Activated naive CD4-positive, alpha-beta T cell treated with anti-CD3 and anti-CD28 coated beads, Interleukin-2, amount 50 U/mL, for 24 hours (primary cell): ENCODE measurements around the gene ANO3.

Experiments
- H3K27ac Mint-ChIP-seq: one replicate; pipeline ENCODE4 v1.8.0; 2021; ENCODE audit warnings: mild to moderate bottlenecking, mixed read lengths
- H3K27me3 Mint-ChIP-seq: one replicate; pipeline ENCODE4 v1.8.0; 2021; ENCODE audit warnings: mixed read lengths
- H3K36me3 Mint-ChIP-seq: one replicate; pipeline ENCODE4 v1.8.0; 2021; ENCODE audit warnings: mixed read lengths
- H3K4me1 Mint-ChIP-seq: one replicate; pipeline ENCODE4 v1.8.0; 2021; ENCODE audit warnings: mixed read lengths
- H3K4me3 Mint-ChIP-seq: one replicate; pipeline ENCODE4 v1.8.0; 2021; ENCODE audit warnings: mild to moderate bottlenecking, mixed read lengths
- H3K9me3 Mint-ChIP-seq: one replicate; pipeline ENCODE4 v1.8.0; 2021; ENCODE audit warnings: mixed read lengths

Gene ANO3

DNA sequence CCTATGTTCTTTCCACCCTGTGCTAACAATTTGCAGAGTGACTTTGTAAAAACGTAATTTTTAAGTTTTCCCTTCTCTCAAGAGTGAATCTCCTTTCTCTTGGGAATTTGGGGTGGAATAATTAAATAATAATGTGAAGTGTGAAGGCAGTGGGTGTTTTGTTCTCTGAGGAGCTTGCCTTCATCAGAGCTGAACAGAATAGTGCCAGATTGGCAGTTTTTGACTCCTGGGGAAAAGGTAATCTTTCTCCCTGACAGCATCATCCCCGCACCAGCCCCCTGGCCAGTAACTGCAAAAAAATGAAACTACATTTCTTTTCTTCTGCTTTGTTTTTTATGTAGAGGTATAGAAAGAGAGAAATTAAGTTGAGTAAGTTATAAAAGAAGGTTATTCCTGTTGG lies 180.3 kb downstream of the ANO3 start:
- Mint-ChIP-seq H3K4me1 (no peaks in the 10 kb centered on the region), H3K27me3 (no peaks in the 10 kb centered on the region), H3K27ac (no peak overlapping the region), H3K36me3 (no peaks in the 10 kb centered on the region), H3K4me3 (no peak overlapping the region), H3K9me3 (peaks cover 6% of the 10 kb centered on the region)

DNA sequence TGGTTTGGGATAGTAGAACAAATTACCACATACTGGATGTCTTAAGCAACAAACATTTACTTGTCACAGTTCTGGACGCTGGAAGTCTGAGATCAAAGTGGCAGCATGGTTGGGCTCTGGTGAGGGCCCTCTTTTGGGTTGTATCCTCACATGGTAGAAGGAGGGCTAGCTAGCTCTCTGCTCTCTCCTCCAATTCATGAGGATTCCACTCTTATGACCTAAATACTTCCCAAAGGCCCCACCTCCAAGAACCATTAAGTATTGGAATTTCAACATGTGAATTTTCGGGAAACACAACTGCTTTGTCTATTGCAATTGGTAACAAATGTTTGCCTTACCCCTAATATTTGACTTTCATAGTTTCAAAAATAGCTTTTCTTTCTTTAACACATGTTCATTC lies 187.5 kb downstream of the ANO3 start:
- H3K4me1 Mint-ChIP-seq = no peaks in the 10 kb centered on the region
- no peak overlapping the region for H3K27ac Mint-ChIP-seq
- H3K9me3 Mint-ChIP-seq = peaks cover 3% of the 10 kb centered on the region
- H3K27me3 Mint-ChIP-seq = no peaks in the 10 kb centered on the region
- H3K36me3 Mint-ChIP-seq = no peaks in the 10 kb centered on the region
- H3K4me3 Mint-ChIP-seq = no peak overlapping the region

GRCh38 chr11:26522912-26523610 lies 191.1 kb downstream of the ANO3 start:
- no peak overlapping the region for H3K4me3 Mint-ChIP-seq
- peaks cover 3% of the 10 kb centered on the region for H3K9me3 Mint-ChIP-seq
- H3K4me1 Mint-ChIP-seq = no peaks in the 10 kb centered on the region
- H3K27me3 Mint-ChIP-seq = no peaks in the 10 kb centered on the region
- no peaks in the 10 kb centered on the region for H3K36me3 Mint-ChIP-seq
- H3K27ac Mint-ChIP-seq = no peak overlapping the region

DNA sequence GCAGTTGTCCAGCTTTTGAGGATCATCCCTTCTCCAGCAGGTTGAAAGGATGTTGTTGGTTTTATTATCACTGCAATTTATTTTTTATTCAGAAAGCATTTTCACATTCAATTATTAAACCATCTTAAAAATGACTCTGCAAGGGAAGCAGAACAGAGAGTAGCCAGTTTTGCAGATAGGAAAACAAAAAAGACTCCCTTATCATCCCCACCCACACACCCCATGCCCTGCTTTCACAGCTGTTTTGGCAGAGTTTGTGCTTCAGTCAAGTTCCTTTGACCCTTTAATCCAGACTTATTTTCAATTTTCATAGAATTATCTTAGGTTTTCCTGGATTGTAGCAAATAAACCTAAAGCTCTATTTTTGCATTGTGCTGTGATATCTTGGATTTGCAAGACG lies 195.8 kb downstream of the ANO3 start:
- H3K9me3 Mint-ChIP-seq = no peaks in the 10 kb centered on the region
- no peak overlapping the region for H3K27ac Mint-ChIP-seq
- no peaks in the 10 kb centered on the region for H3K36me3 Mint-ChIP-seq

GRCh38 chr11:26537341-26537740 lies 205.4 kb downstream of the ANO3 start:
- no peaks in the 10 kb centered on the region for H3K4me1 Mint-ChIP-seq
- no peaks in the 10 kb centered on the region for H3K36me3 Mint-ChIP-seq
- H3K27me3 Mint-ChIP-seq = no peaks in the 10 kb centered on the region
- H3K4me3 Mint-ChIP-seq = no peak overlapping the region
- peaks cover 7% of the 10 kb centered on the region for H3K9me3 Mint-ChIP-seq
- H3K27ac Mint-ChIP-seq = no peak overlapping the region

More for the DNA sequence above, 195.8 kb downstream of the ANO3 start:
- H3K27me3 Mint-ChIP-seq = no peaks in the 10 kb centered on the region
- H3K4me3 Mint-ChIP-seq = no peak overlapping the region
- H3K4me1 Mint-ChIP-seq = no peaks in the 10 kb centered on the region

DNA sequence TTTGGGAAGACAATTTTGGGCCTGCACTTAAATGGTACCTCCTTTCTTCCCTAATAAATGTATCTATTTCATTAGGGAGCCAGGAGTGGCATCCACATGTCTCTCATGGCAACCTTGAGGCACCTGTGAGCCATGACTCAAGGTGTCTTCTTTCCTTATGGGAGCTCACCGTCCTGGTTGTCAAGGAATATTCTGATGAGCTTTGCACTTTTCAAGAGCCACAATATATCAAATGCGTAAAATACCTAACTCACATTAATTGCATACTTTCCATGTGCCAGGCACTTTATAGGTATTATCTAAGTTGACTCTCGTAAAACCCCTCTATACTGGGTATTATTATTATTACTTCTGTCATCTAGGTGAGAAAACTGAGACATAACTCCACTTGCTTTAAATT lies 207.6 kb downstream of the ANO3 start:
- Mint-ChIP-seq H3K4me1 (no peaks in the 10 kb centered on the region), H3K9me3 (peaks cover 7% of the 10 kb centered on the region), H3K27ac (no peak overlapping the region), H3K36me3 (no peaks in the 10 kb centered on the region), H3K4me3 (no peak overlapping the region), H3K27me3 (no peaks in the 10 kb centered on the region)

GRCh38 chr11:26541870-26542269 lies 209.9 kb downstream of the ANO3 start:
- Mint-ChIP-seq H3K27me3 (no peaks in the 10 kb centered on the region), H3K4me3 (no peak overlapping the region), H3K4me1 (no peaks in the 10 kb centered on the region), H3K9me3 (peaks cover 7% of the 10 kb centered on the region), H3K36me3 (no peaks in the 10 kb centered on the region), H3K27ac (no peak overlapping the region)

GRCh38 chr11:26549176-26549575 lies 217.2 kb downstream of the ANO3 start:
- Mint-ChIP-seq H3K27me3 (no peaks in the 10 kb centered on the region), H3K4me1 (no peaks in the 10 kb centered on the region), H3K9me3 (peaks cover 5% of the 10 kb centered on the region)

GRCh38 chr11:26550022-26550421 lies 218.1 kb downstream of the ANO3 start:
- Mint-ChIP-seq H3K4me1 (no peaks in the 10 kb centered on the region), H3K27me3 (no peaks in the 10 kb centered on the region), H3K9me3 (peaks cover 5% of the 10 kb centered on the region), H3K4me3 (no peak overlapping the region), H3K36me3 (no peaks in the 10 kb centered on the region), H3K27ac (no peak overlapping the region)

More at GRCh38 chr11:26549176-26549575, 217.2 kb downstream of the ANO3 start:
- H3K4me3 Mint-ChIP-seq = no peak overlapping the region
- no peaks in the 10 kb centered on the region for H3K36me3 Mint-ChIP-seq
- no peak overlapping the region for H3K27ac Mint-ChIP-seq

GRCh38 chr11:26551186-26551801 lies 219.4 kb downstream of the ANO3 start:
- Mint-ChIP-seq H3K9me3 (peaks cover 5% of the 10 kb centered on the region), H3K4me3 (no peak overlapping the region), H3K27ac (no peak overlapping the region), H3K36me3 (no peaks in the 10 kb centered on the region), H3K4me1 (no peaks in the 10 kb centered on the region), H3K27me3 (no peaks in the 10 kb centered on the region)

DNA sequence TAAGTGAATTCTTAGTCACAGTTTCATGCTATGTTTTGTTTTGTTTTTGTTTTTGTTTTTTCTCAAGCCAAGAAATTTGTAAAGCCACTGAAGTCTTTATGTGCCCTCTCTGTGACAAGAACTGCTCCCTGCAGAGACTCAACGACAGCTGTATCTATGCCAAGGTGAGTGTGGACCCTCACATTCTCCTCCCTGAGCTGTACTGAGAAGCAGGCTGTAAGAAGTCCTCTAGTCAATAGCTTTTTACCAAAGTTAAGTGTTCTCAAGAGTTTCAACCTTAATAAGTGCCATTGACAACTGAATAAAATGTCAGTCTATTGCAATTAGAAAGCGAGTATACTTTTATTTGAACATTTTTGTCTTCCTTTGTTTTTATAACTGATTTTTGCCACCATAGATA lies 221.3 kb downstream of the ANO3 start:
- Mint-ChIP-seq H3K4me1 (no peaks in the 10 kb centered on the region), H3K36me3 (no peaks in the 10 kb centered on the region), H3K27ac (no peak overlapping the region), H3K9me3 (peaks cover 5% of the 10 kb centered on the region), H3K27me3 (no peaks in the 10 kb centered on the region), H3K4me3 (no peak overlapping the region)

- Mint-ChIP-seq H3K36me3 (no peaks in the 10 kb centered on the region), H3K27me3 (no peaks in the 10 kb centered on the region)
Measured at GRCh38 chr11:26554455-26554854, 222.5 kb downstream of the ANO3 start.

GRCh38 chr11:26556582-26556981 lies 224.7 kb downstream of the ANO3 start:
- no peak overlapping the region for H3K4me3 Mint-ChIP-seq
- peaks cover 5% of the 10 kb centered on the region for H3K9me3 Mint-ChIP-seq
- H3K36me3 Mint-ChIP-seq = no peaks in the 10 kb centered on the region
- no peak overlapping the region for H3K27ac Mint-ChIP-seq
- H3K4me1 Mint-ChIP-seq = no peaks in the 10 kb centered on the region
- H3K27me3 Mint-ChIP-seq = no peaks in the 10 kb centered on the region

More at GRCh38 chr11:26554455-26554854, 222.5 kb downstream of the ANO3 start:
- Mint-ChIP-seq H3K4me1 (no peaks in the 10 kb centered on the region), H3K4me3 (no peak overlapping the region), H3K9me3 (peaks cover 5% of the 10 kb centered on the region), H3K27ac (no peak overlapping the region)

GRCh38 chr11:26557666-26558065 lies 225.7 kb downstream of the ANO3 start:
- H3K36me3 Mint-ChIP-seq = no peaks in the 10 kb centered on the region
- no peaks in the 10 kb centered on the region for H3K27me3 Mint-ChIP-seq
- H3K9me3 Mint-ChIP-seq = no peaks in the 10 kb centered on the region
- no peak overlapping the region for H3K27ac Mint-ChIP-seq
- no peaks in the 10 kb centered on the region for H3K4me1 Mint-ChIP-seq
- no peak overlapping the region for H3K4me3 Mint-ChIP-seq

DNA sequence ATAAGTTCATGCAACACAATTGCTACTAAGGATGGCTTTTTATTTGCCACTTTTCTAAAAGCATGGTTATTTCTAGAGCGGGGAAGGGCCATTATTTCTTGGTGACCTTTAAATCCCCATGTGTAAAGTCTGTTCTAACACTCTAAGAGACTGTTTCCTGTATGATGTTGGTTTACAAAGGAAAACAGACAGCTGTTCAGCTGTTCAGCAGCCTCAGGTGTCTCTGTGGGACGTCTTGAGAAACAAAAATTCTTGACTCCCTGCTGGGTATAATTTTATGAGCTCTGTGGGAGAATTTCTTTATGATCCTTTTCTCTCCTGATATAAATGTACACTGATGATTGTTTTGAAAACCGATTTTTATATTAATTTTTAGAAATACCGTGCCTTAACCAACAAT lies 226.3 kb downstream of the ANO3 start:
- H3K36me3 Mint-ChIP-seq = no peaks in the 10 kb centered on the region
- H3K27ac Mint-ChIP-seq = no peak overlapping the region
- no peak overlapping the region for H3K4me3 Mint-ChIP-seq
- H3K27me3 Mint-ChIP-seq = no peaks in the 10 kb centered on the region
- H3K4me1 Mint-ChIP-seq = no peaks in the 10 kb centered on the region
- no peaks in the 10 kb centered on the region for H3K9me3 Mint-ChIP-seq

- Mint-ChIP-seq H3K4me3 (no peak overlapping the region), H3K9me3 (no peaks in the 10 kb centered on the region), H3K27ac (no peak overlapping the region), H3K4me1 (no peaks in the 10 kb centered on the region), H3K27me3 (no peaks in the 10 kb centered on the region), H3K36me3 (no peaks in the 10 kb centered on the region)
Measured at GRCh38 chr11:26569646-26570045, 237.7 kb downstream of the ANO3 start.
